ENCODE measurements around the gene ZNF420.

DNA sequence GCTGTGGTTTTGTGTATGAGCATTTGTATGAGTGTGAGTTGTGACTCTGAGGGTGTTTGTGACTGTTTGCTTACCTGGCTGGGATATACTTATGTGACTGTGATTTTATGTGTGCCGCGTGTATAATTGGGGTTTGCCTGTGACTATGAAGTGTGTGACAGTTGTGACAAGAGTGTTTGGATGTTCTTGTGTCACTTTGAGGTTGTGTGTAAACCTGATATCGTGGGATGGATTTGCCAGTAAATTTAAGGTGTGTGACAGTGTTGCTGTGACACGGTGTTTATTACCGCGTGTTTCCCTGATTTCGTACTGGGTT, 442 bp downstream of the ZNF420 start:
- TF ChIP-seq EZH2phosphoT487 (conservative IDR thresholded peaks at IDR 0.05; ENCODE audit: low read length): no peak
- TF ChIP-seq CTCF (IDR thresholded peaks at IDR 0.05; ENCODE audit: insufficient read depth, low read length, poor library complexity, severe bottlenecking): no peak
